ENCODE data around the gene ATXN2L. TPM values are rescaled to one million over a fixed set of nuclear protein-coding genes. Genes with fewer than 3 reads are reported as not detected.

ATXN2L gene
- total RNA-seq, 1 experiment from 2014 or later = 264 TPM

DNA sequence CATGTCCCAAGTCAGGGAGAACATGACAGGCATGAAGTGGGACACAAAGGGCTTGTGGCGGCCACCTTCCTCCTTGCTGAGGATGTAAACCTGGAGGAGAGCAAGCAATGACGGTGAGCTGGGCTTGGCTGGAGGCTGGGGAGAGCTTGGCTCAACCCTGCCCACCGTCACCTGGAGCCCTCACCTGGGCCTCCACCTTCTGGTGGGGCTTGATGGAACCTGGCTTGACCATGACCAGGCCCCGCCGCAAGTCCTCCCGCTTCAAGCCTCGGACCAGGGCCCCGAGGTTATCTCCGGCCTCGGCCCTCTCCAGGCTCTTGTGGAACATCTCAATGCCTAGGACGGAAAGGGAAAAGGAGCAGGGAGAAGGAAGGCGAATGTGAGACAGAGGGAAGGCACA, 21.0 kb downstream of the ATXN2L start:
- CTCF ChIA-PET = no interaction called here
- Histone ChIP-seq H3K4me2 (ENCODE audit: low read length) (no peak overlapping the region), H4K20me1 (ENCODE audit: insufficient read depth) (peaks cover 6% of the 10 kb centered on the region; the same call in 1 of the 2 replicates), H3K4me3 (replicated peaks in 1 of 2; ENCODE audit: low read depth in 1 of 2, low read length in 2 of 2) (no peak overlapping the region), H3K9me2 (ENCODE audit: insufficient read depth) (no peaks in the 10 kb centered on the region), H3K9ac (ENCODE audit: low read length) (no peak overlapping the region), H2AFZ (ENCODE audit: low read depth, low read length, poor library complexity, severe bottlenecking) (no peak overlapping the region), H3K27me3 (ENCODE audit: insufficient read depth, low read length) (no peaks in the 10 kb centered on the region), H3K4me1 (ENCODE audit: control insufficient read depth in 1 of 2, insufficient read depth in 2 of 2, low read length in 2 of 2) (peaks cover 8 to 19% of the 10 kb centered on the region in 2 experiments; a peak in 3 of 4 replicates), H3K27ac (ENCODE audit: low read depth, low read length) (no peak overlapping the region), H3K9me3 (ENCODE audit: control insufficient read depth in 1 of 2, insufficient read depth in 1 of 2, low read depth in 1 of 2, low read length in 2 of 2) (no peaks in the 10 kb centered on the region), H3K79me2 (ENCODE audit: insufficient read depth, low read length) (peaks cover 38% of the 10 kb centered on the region), H3K36me3 (ENCODE audit: control insufficient read depth in 1 of 2, insufficient read depth in 2 of 2, low read length in 2 of 2) (peaks cover 24 to 33% of the 10 kb centered on the region in 2 experiments; a peak in 3 of 4 replicates)
- no peak for ATAC-seq
- no peak for DNase-seq (ENCODE audit: low read depth, low spot score)
- POLR2A ChIA-PET = no interaction called here
- BruUV-seq (replicated peaks) = no TSS peak
- TF ChIP-seq RAD21 (IDR thresholded peaks at IDR 0.05; ENCODE audit: low read depth) (no peak), SRF (IDR thresholded peaks at IDR 0.05; ENCODE audit: low read depth) (no peak), EGR1 (IDR thresholded peaks at IDR 0.05; ENCODE audit: low read depth) (no peak), EZH2 (IDR thresholded peaks at IDR 0.05) (no peak), SP1 (IDR thresholded peaks at IDR 0.05; ENCODE audit: low read depth) (no peak), CBX3 (IDR thresholded peaks at IDR 0.05; ENCODE audit: low read depth) (no peak), POLR2A (IDR thresholded peaks at IDR 0.05; ENCODE audit: borderline replicate concordance, extremely low read depth, insufficient read depth, insufficient read length) (no peak), ZNF274 (IDR thresholded peaks at IDR 0.05; ENCODE audit: low read depth, low read length) (no peak), JUND (IDR thresholded peaks at IDR 0.05) (no peak), ATF3 (IDR thresholded peaks at IDR 0.05) (no peak), ZBTB33 (IDR thresholded peaks at IDR 0.05; ENCODE audit: extremely low read depth, insufficient replicate concordance, low read length) (no peak), MAX (IDR thresholded peaks at IDR 0.05) (no peak), POLR2AphosphoS5 (IDR thresholded peaks at IDR 0.05; ENCODE audit: low read depth, low read length) (no peak), YY1 (IDR thresholded peaks at IDR 0.05; ENCODE audit: extremely low read depth, insufficient replicate concordance, low read depth, low read length) (no peak), TCF7L2 (IDR thresholded peaks at IDR 0.05; ENCODE audit: borderline replicate concordance, extremely low read depth, insufficient read depth, insufficient read length) (no peak), ZFX (IDR thresholded peaks at IDR 0.05) (no peak)
- RAD21 ChIA-PET (ENCODE audit: low non-redundant PET in 1 of 2, low total read pairs in 2 of 2, uncharacterized antibody in 2 of 2, unreplicated experiment in 2 of 2) = no interaction called here
- intact Hi-C loops (cut with micrococcal nuclease) = no loop called here
